ENCODE measurements around the gene SCYGR8.

SCYGR8 gene, protein sequence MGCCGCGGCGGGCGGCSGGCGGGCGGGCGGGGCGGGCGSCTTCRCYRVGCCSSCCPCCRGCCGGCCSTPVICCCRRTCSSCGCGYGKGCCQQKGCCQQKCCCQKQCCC

DNA sequence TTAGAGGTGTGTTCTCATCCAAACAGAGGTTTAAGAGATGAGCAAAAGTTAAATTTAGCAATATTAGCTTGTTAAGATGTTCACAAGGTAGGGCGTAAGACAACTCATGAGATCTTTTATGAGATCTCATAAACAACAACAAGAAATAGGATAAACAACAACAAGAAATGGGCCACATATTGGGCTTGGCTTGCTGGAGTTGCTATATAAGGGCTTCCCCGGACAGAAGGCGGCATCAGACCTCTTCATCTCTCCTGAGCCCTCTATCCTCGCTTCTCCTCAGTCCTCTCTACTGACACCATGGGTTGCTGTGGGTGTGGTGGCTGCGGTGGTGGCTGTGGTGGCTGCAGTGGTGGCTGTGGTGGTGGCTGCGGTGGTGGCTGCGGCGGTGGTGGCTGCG lies at the start of gene SCYGR8:
Gene SCYGR8, plus strand, starts transcription at position 301 of the 400 bp plus-strand sequence. Its CDS starts 0 bp downstream, at position 301.
- H3K36me3 ChIP-seq (ENCODE audit: insufficient read depth, low read length): no peaks in the 10 kb centered on the region
- H3K4me3 ChIP-seq (ENCODE audit: low read depth in 1 of 2, low read length in 2 of 2): no peak within 1 kb of the TSS
- no peaks in the 10 kb centered on the region for H3K9me3 ChIP-seq (ENCODE audit: low read length)
- no peak within 1 kb of the TSS for H3K9ac ChIP-seq (ENCODE audit: low read length)
- H3K4me1 ChIP-seq (ENCODE audit: insufficient read depth, low read length): no peaks in the 10 kb centered on the region
- no peak within 1 kb of the TSS for H3K27ac ChIP-seq (ENCODE audit: low read depth, low read length)
- no peaks in the 10 kb centered on the region for H3K27me3 ChIP-seq (ENCODE audit: control insufficient read depth in 1 of 2, insufficient read depth in 2 of 2, low read length in 2 of 2)

DNA sequence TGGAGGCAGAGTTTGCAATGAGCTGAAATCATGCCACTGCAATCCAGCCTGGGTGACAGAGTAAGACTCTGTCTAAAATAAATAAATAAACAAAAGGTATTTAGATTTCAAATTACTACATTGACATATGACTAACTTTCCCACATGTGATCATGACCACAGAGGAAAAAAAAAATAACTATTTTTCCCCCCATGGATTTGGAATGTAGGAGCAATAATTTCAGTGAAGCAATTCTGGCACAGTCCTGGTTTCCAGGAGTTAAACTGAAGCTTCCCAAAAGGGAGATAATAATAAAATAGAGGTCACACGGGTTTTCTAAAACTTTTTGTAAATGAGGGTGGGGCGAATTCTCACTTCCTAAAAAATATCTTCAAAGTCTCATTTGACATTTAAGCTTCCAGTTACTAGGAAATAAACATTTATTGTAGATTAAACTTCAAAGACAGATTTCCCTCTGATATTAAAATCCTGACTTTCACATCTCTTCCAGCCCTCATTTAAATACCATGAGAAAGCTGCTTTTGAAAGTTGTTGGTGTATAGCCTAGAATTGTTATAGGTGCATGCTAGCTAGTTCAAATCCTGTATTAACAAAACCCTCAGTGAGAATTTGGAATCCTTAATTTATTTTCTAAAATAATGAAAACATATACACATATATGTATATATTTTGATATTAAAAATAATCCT lies 48.6 kb upstream of the SCYGR8 start:
- Histone ChIP-seq H3K27ac (ENCODE audit: low read depth, low read length) (no peak overlapping the region), H3K9ac (ENCODE audit: low read length) (no peak overlapping the region), H3K4me3 (ENCODE audit: low read depth in 1 of 2, low read length in 2 of 2) (no peak overlapping the region)

DNA sequence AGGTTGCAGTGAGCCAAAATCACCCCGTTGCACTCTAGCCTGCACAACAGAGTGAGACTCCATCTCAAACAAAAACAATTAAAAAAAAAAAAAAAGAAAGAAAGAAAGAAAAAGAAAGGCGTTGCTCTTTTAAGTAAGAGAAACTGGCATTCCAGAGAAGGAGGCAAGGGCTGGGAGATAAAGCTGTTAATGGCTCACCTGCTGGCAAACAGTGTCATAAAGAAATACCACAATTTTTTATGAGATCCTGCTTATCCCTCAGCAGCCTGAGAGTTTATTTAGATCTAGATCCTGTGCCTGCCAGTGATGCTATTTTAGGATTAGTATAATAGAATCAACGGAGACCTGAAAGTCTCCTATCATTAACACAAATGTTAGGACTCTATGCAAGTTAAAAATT lies 44.1 kb upstream of the SCYGR8 start:
- H3K36me3 ChIP-seq (ENCODE audit: insufficient read depth, low read length): no peaks in the 10 kb centered on the region
- H3K27me3 ChIP-seq (ENCODE audit: control insufficient read depth in 1 of 2, insufficient read depth in 2 of 2, low read length in 2 of 2): no peaks in the 10 kb centered on the region
- no peak overlapping the region for H3K9ac ChIP-seq (ENCODE audit: low read length)
- no peak overlapping the region for H3K27ac ChIP-seq (ENCODE audit: low read depth, low read length)
- H3K4me1 ChIP-seq (ENCODE audit: insufficient read depth, low read length): no peaks in the 10 kb centered on the region
- no peak overlapping the region for H3K4me3 ChIP-seq (ENCODE audit: low read depth in 1 of 2, low read length in 2 of 2)
- H3K9me3 ChIP-seq (ENCODE audit: low read length): no peaks in the 10 kb centered on the region

More for the DNA sequence above, 48.6 kb upstream of the SCYGR8 start:
- Histone ChIP-seq H3K27me3 (ENCODE audit: control insufficient read depth in 1 of 2, insufficient read depth in 2 of 2, low read length in 2 of 2) (no peaks in the 10 kb centered on the region), H3K36me3 (ENCODE audit: insufficient read depth, low read length) (no peaks in the 10 kb centered on the region), H3K9me3 (ENCODE audit: low read length) (no peaks in the 10 kb centered on the region), H3K4me1 (ENCODE audit: insufficient read depth, low read length) (no peaks in the 10 kb centered on the region)

DNA sequence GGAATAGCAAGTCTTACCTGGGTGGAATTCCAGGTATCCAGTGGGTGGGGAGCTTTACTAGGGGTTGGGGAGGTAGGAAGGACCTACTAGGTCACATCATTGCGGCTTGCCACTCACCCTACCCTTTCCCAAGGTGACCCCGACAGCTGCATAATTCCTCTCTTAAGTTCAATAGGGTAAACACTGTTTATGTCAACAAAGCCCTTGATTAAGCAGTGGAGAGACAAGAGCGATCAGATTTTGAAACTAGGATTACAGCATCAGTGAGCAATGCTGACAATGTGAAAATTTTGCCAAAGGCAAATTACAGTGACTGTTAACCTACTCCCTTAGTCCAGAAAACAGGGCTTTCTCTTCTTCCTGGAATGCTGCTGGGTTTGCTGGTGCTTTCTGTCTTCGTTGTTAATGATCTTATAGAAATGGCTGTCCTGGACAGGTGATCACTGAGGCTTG lies 42.4 kb upstream of the SCYGR8 start:
- H3K36me3 ChIP-seq (ENCODE audit: insufficient read depth, low read length): no peaks in the 10 kb centered on the region
- no peaks in the 10 kb centered on the region for H3K27me3 ChIP-seq (ENCODE audit: control insufficient read depth in 1 of 2, insufficient read depth in 2 of 2, low read length in 2 of 2)
- no peak overlapping the region for H3K27ac ChIP-seq (ENCODE audit: low read depth, low read length)
- H3K4me3 ChIP-seq (ENCODE audit: low read depth in 1 of 2, low read length in 2 of 2): no peak overlapping the region
- H3K9me3 ChIP-seq (ENCODE audit: low read length): no peaks in the 10 kb centered on the region
- H3K4me1 ChIP-seq (ENCODE audit: insufficient read depth, low read length): no peaks in the 10 kb centered on the region
- H3K9ac ChIP-seq (ENCODE audit: low read length): no peak overlapping the region

DNA sequence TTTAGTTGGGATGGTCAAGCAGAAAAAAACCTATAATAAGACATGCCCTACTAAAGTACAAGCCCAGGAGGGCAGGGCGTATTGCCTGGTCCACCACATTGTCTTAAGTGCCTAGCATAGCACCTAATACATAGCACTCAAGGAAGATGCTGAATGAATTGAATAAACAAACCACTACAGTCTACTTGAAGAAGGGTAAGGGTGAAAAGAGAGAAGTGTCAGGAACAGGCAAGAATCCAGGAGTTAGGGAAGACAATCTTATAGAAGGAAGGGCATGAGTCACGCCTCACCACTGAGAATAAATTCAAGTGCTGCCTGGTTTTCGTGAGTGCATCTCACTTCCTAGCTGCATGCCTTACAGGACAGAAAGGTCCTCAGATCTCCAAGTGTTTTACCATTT lies 41.7 kb upstream of the SCYGR8 start:
- Histone ChIP-seq H3K27ac (ENCODE audit: low read depth, low read length) (no peak overlapping the region), H3K4me3 (ENCODE audit: low read depth in 1 of 2, low read length in 2 of 2) (no peak overlapping the region), H3K9ac (ENCODE audit: low read length) (no peak overlapping the region), H3K9me3 (ENCODE audit: low read length) (no peaks in the 10 kb centered on the region), H3K27me3 (ENCODE audit: control insufficient read depth in 1 of 2, insufficient read depth in 2 of 2, low read length in 2 of 2) (no peaks in the 10 kb centered on the region), H3K36me3 (ENCODE audit: insufficient read depth, low read length) (no peaks in the 10 kb centered on the region), H3K4me1 (ENCODE audit: insufficient read depth, low read length) (no peaks in the 10 kb centered on the region)

DNA sequence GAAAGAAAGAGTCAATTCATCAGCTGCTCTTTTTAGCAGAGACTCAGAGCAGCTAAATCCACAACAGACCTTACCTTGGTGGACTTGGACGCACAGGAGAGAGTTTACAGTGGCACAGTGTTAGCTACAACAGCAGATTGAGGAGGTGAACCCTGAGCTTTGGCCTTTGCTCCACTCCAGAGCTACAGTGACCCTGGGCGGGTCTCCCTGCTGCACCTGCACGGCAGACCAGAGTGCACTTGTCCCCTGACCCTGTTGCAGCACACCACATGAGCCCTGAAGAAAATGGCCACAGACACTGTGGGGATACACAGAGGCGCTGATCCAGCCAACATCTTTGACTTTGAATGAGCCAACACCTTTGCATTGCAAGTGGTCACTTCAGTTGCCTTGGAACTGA lies 38.8 kb upstream of the SCYGR8 start:
- no peaks in the 10 kb centered on the region for H3K36me3 ChIP-seq (ENCODE audit: insufficient read depth, low read length)

DNA sequence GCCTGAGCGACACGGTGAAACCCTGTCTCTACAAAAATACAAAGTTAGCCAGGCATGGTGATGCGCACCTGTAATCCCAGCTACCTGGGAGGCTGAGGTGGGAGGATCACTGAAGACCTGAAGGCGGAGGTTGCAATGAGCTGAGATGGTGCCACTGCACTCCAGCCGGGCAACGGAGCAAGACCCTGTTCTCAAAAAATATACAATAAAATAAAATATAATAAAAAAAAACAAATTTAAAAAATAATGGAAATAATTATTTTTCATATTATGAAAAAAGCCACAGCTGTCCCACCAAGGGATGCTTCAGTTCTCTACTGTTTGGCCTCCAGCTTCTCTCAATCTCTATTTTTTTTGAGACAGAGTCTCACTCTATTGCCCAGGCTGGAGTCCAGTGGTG lies 38.3 kb upstream of the SCYGR8 start:
- H3K27me3 ChIP-seq (ENCODE audit: control insufficient read depth in 1 of 2, insufficient read depth in 2 of 2, low read length in 2 of 2): no peaks in the 10 kb centered on the region
- no peak overlapping the region for H3K27ac ChIP-seq (ENCODE audit: low read depth, low read length)
- H3K9ac ChIP-seq (ENCODE audit: low read length): no peak overlapping the region
- no peaks in the 10 kb centered on the region for H3K4me1 ChIP-seq (ENCODE audit: insufficient read depth, low read length)
- H3K9me3 ChIP-seq (ENCODE audit: low read length): no peaks in the 10 kb centered on the region
- no peaks in the 10 kb centered on the region for H3K36me3 ChIP-seq (ENCODE audit: insufficient read depth, low read length)
- H3K4me3 ChIP-seq (ENCODE audit: low read depth in 1 of 2, low read length in 2 of 2): no peak overlapping the region

More for the DNA sequence above, 38.8 kb upstream of the SCYGR8 start:
- no peak overlapping the region for H3K27ac ChIP-seq (ENCODE audit: low read depth, low read length)
- H3K9me3 ChIP-seq (ENCODE audit: low read length): no peaks in the 10 kb centered on the region
- no peaks in the 10 kb centered on the region for H3K27me3 ChIP-seq (ENCODE audit: control insufficient read depth in 1 of 2, insufficient read depth in 2 of 2, low read length in 2 of 2)
- no peak overlapping the region for H3K4me3 ChIP-seq (ENCODE audit: low read depth in 1 of 2, low read length in 2 of 2)
- H3K4me1 ChIP-seq (ENCODE audit: insufficient read depth, low read length): no peaks in the 10 kb centered on the region
- no peak overlapping the region for H3K9ac ChIP-seq (ENCODE audit: low read length)

DNA sequence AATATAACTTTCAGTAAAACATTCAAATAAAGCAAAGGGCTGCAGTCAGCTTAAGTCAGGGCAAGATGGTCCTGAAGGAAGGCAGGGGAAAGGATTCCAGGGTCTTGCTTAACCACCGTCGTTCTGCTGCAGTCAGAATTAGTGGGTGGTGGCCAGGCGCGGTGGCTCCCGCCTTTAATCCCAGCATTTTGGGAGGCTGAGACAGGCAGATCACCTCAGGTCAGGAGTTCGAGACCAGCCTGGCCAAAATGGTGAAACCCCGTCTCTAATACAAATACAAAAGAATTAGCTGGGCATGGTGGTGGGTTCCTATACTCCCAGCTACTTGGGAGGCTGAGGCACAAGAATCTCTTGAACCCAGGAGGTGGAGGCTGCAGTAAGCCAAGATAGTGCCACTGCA lies 34.7 kb upstream of the SCYGR8 start:
- H3K27ac ChIP-seq (ENCODE audit: low read depth, low read length): no peak overlapping the region
- H3K36me3 ChIP-seq (ENCODE audit: insufficient read depth, low read length): no peaks in the 10 kb centered on the region
- no peaks in the 10 kb centered on the region for H3K27me3 ChIP-seq (ENCODE audit: control insufficient read depth in 1 of 2, insufficient read depth in 2 of 2, low read length in 2 of 2)
- H3K9me3 ChIP-seq (ENCODE audit: low read length): no peaks in the 10 kb centered on the region
- H3K4me1 ChIP-seq (ENCODE audit: insufficient read depth, low read length): no peaks in the 10 kb centered on the region
- no peak overlapping the region for H3K9ac ChIP-seq (ENCODE audit: low read length)
- H3K4me3 ChIP-seq (ENCODE audit: low read depth in 1 of 2, low read length in 2 of 2): no peak overlapping the region

DNA sequence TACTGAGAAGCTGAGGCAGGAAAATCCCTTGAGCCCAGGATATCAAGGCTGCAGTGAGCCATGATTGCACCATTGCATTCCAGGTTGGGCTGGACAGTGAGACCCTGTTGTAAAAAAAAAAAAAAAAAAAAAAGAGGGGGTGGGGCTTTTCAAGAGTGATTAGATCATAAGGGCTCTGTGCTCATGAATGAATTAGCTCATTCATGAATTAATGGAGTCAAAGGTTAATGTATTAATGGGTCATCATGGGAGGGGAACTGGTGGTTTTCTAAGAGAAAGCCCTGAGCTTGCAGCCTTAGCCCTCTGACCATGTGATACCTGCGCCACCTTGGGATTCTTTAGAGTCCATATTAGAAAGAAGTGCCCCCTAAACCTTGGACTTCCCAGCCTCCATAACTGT lies 32.4 kb upstream of the SCYGR8 start:
- Histone ChIP-seq H3K27me3 (ENCODE audit: control insufficient read depth in 1 of 2, insufficient read depth in 2 of 2, low read length in 2 of 2) (no peaks in the 10 kb centered on the region), H3K27ac (ENCODE audit: low read depth, low read length) (no peak overlapping the region), H3K4me1 (ENCODE audit: insufficient read depth, low read length) (no peaks in the 10 kb centered on the region), H3K36me3 (ENCODE audit: insufficient read depth, low read length) (no peaks in the 10 kb centered on the region), H3K9me3 (ENCODE audit: low read length) (no peaks in the 10 kb centered on the region), H3K4me3 (ENCODE audit: low read depth in 1 of 2, low read length in 2 of 2) (no peak overlapping the region), H3K9ac (ENCODE audit: low read length) (no peak overlapping the region)

DNA sequence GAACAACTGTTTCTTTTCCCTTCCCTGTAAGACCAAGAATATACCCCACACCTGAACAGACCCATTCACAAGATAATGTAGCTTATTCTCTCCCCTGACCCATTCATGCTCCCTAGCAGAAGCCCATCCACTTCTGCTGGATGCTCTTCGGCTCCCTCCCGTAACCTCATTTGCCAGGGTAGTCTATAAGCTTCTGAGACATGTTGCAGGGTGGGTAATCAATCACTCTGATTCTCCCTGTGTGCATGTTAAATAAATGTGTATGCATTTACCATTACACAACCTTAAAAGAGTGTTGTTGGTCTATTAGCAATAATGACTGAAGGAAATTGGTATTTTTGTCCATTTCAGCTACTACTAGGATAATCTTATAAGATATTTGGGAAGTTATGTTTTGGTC lies 29.2 kb upstream of the SCYGR8 start:
- H3K36me3 ChIP-seq (ENCODE audit: insufficient read depth, low read length): no peaks in the 10 kb centered on the region
- H3K27ac ChIP-seq (ENCODE audit: low read depth, low read length): no peak overlapping the region
- no peaks in the 10 kb centered on the region for H3K27me3 ChIP-seq (ENCODE audit: control insufficient read depth in 1 of 2, insufficient read depth in 2 of 2, low read length in 2 of 2)
- no peaks in the 10 kb centered on the region for H3K4me1 ChIP-seq (ENCODE audit: insufficient read depth, low read length)
- H3K9me3 ChIP-seq (ENCODE audit: low read length): no peaks in the 10 kb centered on the region
- H3K4me3 ChIP-seq (ENCODE audit: low read depth in 1 of 2, low read length in 2 of 2): no peak overlapping the region
- no peak overlapping the region for H3K9ac ChIP-seq (ENCODE audit: low read length)

DNA sequence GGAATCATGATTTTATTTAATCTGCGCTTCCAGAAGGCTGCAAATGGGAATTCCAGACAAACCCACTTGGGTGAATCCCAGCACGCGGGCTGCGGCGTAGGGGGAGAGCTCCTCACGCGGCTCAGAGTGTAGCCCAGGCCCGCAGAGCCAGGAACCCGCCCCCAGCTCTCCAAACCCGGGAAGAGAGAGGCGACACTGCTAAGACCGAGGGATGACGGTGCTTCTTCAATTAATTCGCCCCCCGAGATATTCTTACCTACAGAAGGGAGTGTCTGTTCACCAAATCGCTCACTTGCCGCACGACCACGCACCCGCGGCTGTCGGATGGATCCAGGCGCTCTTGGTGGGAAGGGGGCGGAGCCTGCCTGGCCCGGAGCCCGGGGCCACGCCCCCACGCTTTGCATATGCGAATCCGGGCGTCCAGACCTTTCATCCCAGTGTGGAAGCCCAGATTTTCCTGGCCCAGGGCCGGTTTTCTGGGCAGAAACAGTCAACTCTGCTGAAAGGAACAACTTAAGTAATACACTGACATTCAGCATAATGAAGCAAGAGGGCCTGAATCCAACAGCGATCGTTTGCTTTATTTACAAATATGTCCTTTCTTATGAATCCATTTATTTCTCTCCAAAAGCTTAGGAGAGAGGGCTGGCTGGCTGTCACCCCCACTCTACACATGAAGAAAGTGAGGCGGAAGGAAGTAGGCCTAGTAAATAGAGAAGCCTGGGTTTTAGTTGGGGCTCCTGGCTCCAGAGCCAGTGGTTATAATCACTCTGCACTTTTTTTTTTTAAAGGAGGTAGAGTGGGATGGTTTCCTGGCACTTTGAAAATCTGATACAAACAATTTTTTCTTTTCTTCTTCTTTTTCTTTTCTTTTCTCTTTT lies 27.8 kb upstream of the SCYGR8 start, which contains the start of gene SLC19A3:
Gene SLC19A3, minus strand, starts transcription at position 342 of the 881 bp plus-strand sequence. CDS start 15,710 bp downstream, outside the sequence.
- Histone ChIP-seq H3K9me3 (ENCODE audit: low read length) (no peaks in the 10 kb centered on the region), H3K4me1 (ENCODE audit: insufficient read depth, low read length) (no peaks in the 10 kb centered on the region), H3K9ac (ENCODE audit: low read length) (no peak within 1 kb of the TSS)

More for the DNA sequence above, 27.8 kb upstream of the SCYGR8 start, which contains the start of gene SLC19A3:
- Histone ChIP-seq H3K27me3 (ENCODE audit: control insufficient read depth in 1 of 2, insufficient read depth in 2 of 2, low read length in 2 of 2) (no peaks in the 10 kb centered on the region), H3K4me3 (ENCODE audit: low read depth in 1 of 2, low read length in 2 of 2) (peak within 1 kb of the TSS; percentile 24 to 51), H3K36me3 (ENCODE audit: insufficient read depth, low read length) (no peaks in the 10 kb centered on the region), H3K27ac (ENCODE audit: low read depth, low read length) (peak within 1 kb of the TSS; percentile 55)

Measured in muscle layer of colon (tissue), 2 donors.